Nephron (organoid): ENCODE results near the gene LPP.
A peak's percentile ranks its signal among the peaks of the same experiment; 100 is the strongest.

Experiments
- H3K27ac Mint-ChIP-seq, 3 experiments: 2 replicates each; pipeline ENCODE4 v1.8.0; 2020; ENCODE audit warnings: mixed read lengths in 3 of 3, mild to moderate bottlenecking in 2 of 3, moderate library complexity in 1 of 3
- H3K27me3 Mint-ChIP-seq: 2 replicates; pipeline ENCODE4 v1.8.0; 2021; ENCODE audit warnings: low read depth, mild to moderate bottlenecking, moderate library complexity, mixed read lengths
- H3K36me3 Mint-ChIP-seq: 2 replicates; pipeline ENCODE4 v1.8.0; 2020; ENCODE audit warnings: low read depth, mixed read lengths
- H3K4me1 Mint-ChIP-seq: 2 replicates; pipeline ENCODE4 v1.8.0; 2020; ENCODE audit warnings: mixed read lengths
- H3K4me3 Mint-ChIP-seq, 3 experiments: 2 replicates each; pipeline ENCODE4 v1.8.0; 2020; ENCODE audit warnings: mild to moderate bottlenecking in 3 of 3, mixed read lengths in 3 of 3, moderate library complexity in 2 of 3
- H3K9me3 Mint-ChIP-seq: 2 replicates; pipeline ENCODE4 v1.8.0; 2020; ENCODE audit warnings: mixed read lengths
- CTCF ChIP-seq, 3 experiments: fragments of 200-600 bp; sonication (generic); IDR thresholded peaks; one replicate each; pipeline ENCODE4 v1.5.0; 2021; ENCODE audit warnings: antibody characterized with exemption in 3 of 3; ENCODE audit not compliant: unreplicated experiment in 3 of 3

Gene LPP

GRCh38 chr3:188431040-188431439 is 277.1 kb downstream of the LPP start:
- H3K9me3 Mint-ChIP-seq, result peaks cover 11% of the 10 kb centered on the region
- no peak for TF ChIP-seq CTCF (IDR thresholded peaks at IDR 0.05; ENCODE audit: unreplicated experiment in 3 of 3)
- H3K27ac Mint-ChIP-seq, result no peak overlapping the region
- no peaks in the 10 kb centered on the region for H3K27me3 Mint-ChIP-seq
- no peak overlapping the region for H3K4me3 Mint-ChIP-seq
- H3K36me3 Mint-ChIP-seq, result peaks cover 23% of the 10 kb centered on the region
- peaks cover 17% of the 10 kb centered on the region for H3K4me1 Mint-ChIP-seq

GRCh38 chr3:188431553-188431952 is 277.6 kb downstream of the LPP start:
- Mint-ChIP-seq H3K9me3 (peaks cover 6% of the 10 kb centered on the region), H3K27me3 (no peaks in the 10 kb centered on the region), H3K4me1 (peaks cover 17% of the 10 kb centered on the region)

GRCh38 chr3:188432802-188433520 is 279.0 kb downstream of the LPP start:
- no peak for TF ChIP-seq CTCF (IDR thresholded peaks at IDR 0.05; ENCODE audit: unreplicated experiment in 3 of 3)
- H3K27ac Mint-ChIP-seq, result peak overlapping the region in 2 of 3 experiments; percentile 53 to 82
- no peak overlapping the region for H3K4me3 Mint-ChIP-seq
- H3K27me3 Mint-ChIP-seq, result no peaks in the 10 kb centered on the region
- peaks cover 17% of the 10 kb centered on the region for H3K4me1 Mint-ChIP-seq
- peaks cover 8% of the 10 kb centered on the region for H3K36me3 Mint-ChIP-seq
- no peaks in the 10 kb centered on the region for H3K9me3 Mint-ChIP-seq

More at GRCh38 chr3:188431553-188431952, 277.6 kb downstream of the LPP start:
- no peak for TF ChIP-seq CTCF (IDR thresholded peaks at IDR 0.05; ENCODE audit: unreplicated experiment in 3 of 3)
- no peak overlapping the region for H3K27ac Mint-ChIP-seq
- H3K4me3 Mint-ChIP-seq, result no peak overlapping the region
- peaks cover 18% of the 10 kb centered on the region for H3K36me3 Mint-ChIP-seq

- Mint-ChIP-seq H3K27ac (peak overlapping the region in 2 of 3 experiments; percentile 53 to 82), H3K9me3 (no peaks in the 10 kb centered on the region), H3K4me1 (peaks cover 17% of the 10 kb centered on the region), H3K36me3 (peaks cover 8% of the 10 kb centered on the region), H3K27me3 (no peaks in the 10 kb centered on the region), H3K4me3 (no peak overlapping the region)
- TF ChIP-seq CTCF (IDR thresholded peaks at IDR 0.05; ENCODE audit: unreplicated experiment in 3 of 3), result no peak
These were observed 279.7 kb downstream of the LPP start for GRCh38 chr3:188433521-188434150.

- Mint-ChIP-seq H3K36me3 (peaks cover 8% of the 10 kb centered on the region), H3K27me3 (no peaks in the 10 kb centered on the region), H3K4me3 (no peak overlapping the region), H3K9me3 (no peaks in the 10 kb centered on the region), H3K27ac (no peak overlapping the region), H3K4me1 (peaks cover 17% of the 10 kb centered on the region)
- TF ChIP-seq CTCF (IDR thresholded peaks at IDR 0.05; ENCODE audit: unreplicated experiment in 3 of 3), result no peak
These were observed 280.6 kb downstream of the LPP start for GRCh38 chr3:188434594-188434993.
